HepG2 (cell line): Measurements from ENCODE around the gene TTF2. TPM values are rescaled to one million over a fixed set of nuclear protein-coding genes. Genes with fewer than 3 reads are reported as not detected.

Experiments used
- CENPX ChIP-seq: sonication (generic); formaldehyde crosslinking; IDR thresholded peaks from 2 replicates; pipeline ENCODE4 v1.9.0; 2021; ENCODE audit warnings: mild to moderate bottlenecking, missing genetic modification reagents, moderate library complexity
- CTCF ChIP-seq: sonication (generic); formaldehyde crosslinking; IDR thresholded peaks from 2 replicates; pipeline ENCODE4 v1.5.0; 2020; ENCODE audit warnings: mild to moderate bottlenecking, missing genetic modification reagents, moderate library complexity
- DBP ChIP-seq: sonication (generic); formaldehyde crosslinking; IDR thresholded peaks from 2 replicates; pipeline ENCODE4 v1.4.0; 2020; ENCODE audit warnings: missing genetic modification reagents; ENCODE audit errors: not compliant biosample characterization
- DRAP1 ChIP-seq: IDR thresholded peaks from 2 replicates; pipeline ENCODE4 v1.6.1; 2016; ENCODE audit warnings: missing genetic modification reagents, missing compliant biosample characterization
- FOXP1 ChIP-seq, 2 experiments: fragments of 450-650 bp in 1 of 2; IDR thresholded peaks; 2 replicates each; pipeline ENCODE4 v1.6.1; 2017 to 2018; ENCODE audit warnings: antibody characterized with exemption in 1 of 2
- GABPA ChIP-seq, 2 experiments: IDR thresholded peaks; 2 replicates each; pipeline ENCODE4 v1.6.1; 2011 to 2016; ENCODE audit warnings: low read depth in 2 of 2, low read length in 1 of 2, missing biosample characterization in 1 of 2, missing genetic modification characterization in 1 of 2
- IRF2 ChIP-seq: IDR thresholded peaks from 2 replicates; pipeline ENCODE4 v1.6.1; 2018; ENCODE audit warnings: missing genetic modification reagents, missing compliant biosample characterization
- MYPOP ChIP-seq: sonication (generic); formaldehyde crosslinking; IDR thresholded peaks from 2 replicates; pipeline ENCODE4 v1.8.1; 2023; ENCODE audit warnings: mild to moderate bottlenecking, moderate library complexity, missing genetic modification reagents
- NAIF1 ChIP-seq: sonication (generic); formaldehyde crosslinking; IDR thresholded peaks from 2 replicates; pipeline ENCODE4 v1.5.0; 2020; ENCODE audit warnings: mild to moderate bottlenecking, missing genetic modification reagents, borderline replicate concordance
- TCF12 ChIP-seq, 2 experiments: fragments of 450-650 bp in 1 of 2; sonication (generic) in 1 of 2; formaldehyde crosslinking in 1 of 2; IDR thresholded peaks; 2 replicates each; pipeline versions ENCODE4 v1.6.1 to v1.8.0; 2017 to 2022; ENCODE audit warnings: antibody characterized with exemption in 1 of 2, mild to moderate bottlenecking in 1 of 2, missing genetic modification reagents in 1 of 2, moderate library complexity in 1 of 2
- XRCC5 ChIP-seq: fragments of 200-400 bp; formaldehyde crosslinking; optimal IDR thresholded peaks from 2 replicates; pipeline ENCODE3; 2017; ENCODE audit warnings: mild to moderate bottlenecking, low read length
- ZBTB42 ChIP-seq: sonication (generic); formaldehyde crosslinking; IDR thresholded peaks from 2 replicates; pipeline ENCODE4 v1.5.0; 2020; ENCODE audit warnings: mild to moderate bottlenecking, missing genetic modification reagents
- ZNF263 ChIP-seq: sonication (generic); formaldehyde crosslinking; IDR thresholded peaks from 2 replicates; pipeline ENCODE4 v1.4.0; 2020; ENCODE audit warnings: missing genetic modification reagents
- ZNF280B ChIP-seq: sonication (generic); formaldehyde crosslinking; IDR thresholded peaks from 2 replicates; pipeline ENCODE4 v1.5.0; 2020; ENCODE audit warnings: missing genetic modification reagents, mild to moderate bottlenecking, borderline replicate concordance
- ZNF687 ChIP-seq: sonication (generic); formaldehyde crosslinking; IDR thresholded peaks from 2 replicates; pipeline ENCODE4 v1.5.1; 2020; ENCODE audit warnings: mild to moderate bottlenecking, missing genetic modification reagents, moderate library complexity
- polyA plus RNA-seq, 8 experiments: library from polyadenylated mRNA; depleted of rRNA in 3 of 8; stranded (reverse) in 7 of 8; unstranded in 1 of 8; fragments of >200 nt; fragmentation: Illumina TruSeq in 4 of 8; extraction: Trizol in 4 of 8; gene quantifications; 2 replicates each; pipeline versions ENCODE4 v1.2.1 to v1.2.3, GENCODE V29; 2011 to 2016; ENCODE audit warnings: low read depth in 4 of 8, missing spikeins in 1 of 8, mixed read lengths in 1 of 8; ENCODE audit not compliant: insufficient read depth in 1 of 8
- total RNA-seq, 5 experiments: library from RNA; depleted of rRNA; stranded (reverse); fragments of >200 nt; fragmentation: Illumina TruSeq; extraction: Trizol; gene quantifications; 2 replicates each; pipeline ENCODE4 v1.2.3, GENCODE V29; 2016; ENCODE audit warnings: low read depth in 1 of 5

TTF2 gene
- total and polyA plus RNA-seq, 2 of the 13 experiments (the other 11 are each of a cell fraction or from before 2014, with no cell fraction given): 12.8 to 48.9 TPM

GRCh38 chr1:117121589-117122329 is 61.6 kb downstream of the TTF2 start, which contains the start of gene TRIM45 (continued):
- no peak for TF ChIP-seq TCF12 (IDR thresholded peaks at IDR 0.05)
- no peak for TF ChIP-seq TCF12 (CRISPR knock-in tag; IDR thresholded peaks at IDR 0.05)
- TF ChIP-seq DBP (CRISPR knock-in tag): no peak
- TF ChIP-seq ZNF687: peak; percentile 83
- TF ChIP-seq CENPX (CRISPR knock-in tag): no peak
- TF ChIP-seq NAIF1 (CRISPR knock-in tag): no peak
- no peak for TF ChIP-seq DRAP1 (CRISPR knock-in tag)
- peak; percentile 64 for TF ChIP-seq XRCC5
- TF ChIP-seq MYPOP (CRISPR knock-in tag): 0 out of 2 replicates have a peak, but pooled peaks have one; percentile 29
- peak; percentile 88 for TF ChIP-seq CTCF
- no peak for TF ChIP-seq IRF2
- no peak for TF ChIP-seq ZNF263 (CRISPR knock-in tag)
- no peak for TF ChIP-seq FOXP1 (IDR thresholded peaks at IDR 0.05)
- TF ChIP-seq FOXP1 (CRISPR knock-in tag; IDR thresholded peaks at IDR 0.05): no peak
- TF ChIP-seq ZNF280B: 0 out of 2 replicates have a peak, but pooled peaks have one; percentile 52
- TF ChIP-seq GABPA (IDR thresholded peaks at IDR 0.05; ENCODE audit: low read depth, low read length): no peak
- TF ChIP-seq GABPA (CRISPR knock-in tag; IDR thresholded peaks at IDR 0.05; ENCODE audit: low read depth): no peak
- TF ChIP-seq ZBTB42 (CRISPR knock-in tag): no peak
